Subcutaneous adipose tissue (tissue), 4 donors: ENCODE data around the gene JAZF1. TPM values are rescaled to one million over a fixed set of nuclear protein-coding genes. Genes with fewer than 3 reads are reported as not detected.

Source experiments
- CTCF ChIP-seq: fragments of 450-650 bp; IDR thresholded peaks from one replicate; pipeline ENCODE4 v1.5.1; 2016; ENCODE audit warnings: low read depth, mild to moderate bottlenecking, control low read depth, antibody characterized with exemption, moderate library complexity
- total RNA-seq, 4 donors: library from RNA; depleted of rRNA; stranded (reverse); fragments of >200 nt; gene quantifications; one replicate each; pipeline ENCODE4 v1.1.0, GENCODE V29; 2016

The JAZF1 gene
- total RNA-seq, 4 donors from 2014 or later = 12.6 to 35.9 (median 23.2) TPM

- no peak for TF ChIP-seq CTCF
Measured at GRCh38 chr7:28181416-28181815, 821 bp upstream of the JAZF1 start.

- TF ChIP-seq CTCF = no peak
Measured at GRCh38 chr7:28180031-28180363, 598 bp downstream of the JAZF1 start.

GRCh38 chr7:28179120-28180030, 1.2 kb downstream of the JAZF1 start:
- no peak for TF ChIP-seq CTCF

GRCh38 chr7:28178599-28178998, 2.0 kb downstream of the JAZF1 start:
- no peak for TF ChIP-seq CTCF

- no peak for TF ChIP-seq CTCF
Measured at GRCh38 chr7:28177836-28178235, 2.8 kb downstream of the JAZF1 start.

GRCh38 chr7:28176645-28177044, 4.0 kb downstream of the JAZF1 start:
- TF ChIP-seq CTCF = no peak

GRCh38 chr7:28176174-28176573, 4.4 kb downstream of the JAZF1 start:
- no peak for TF ChIP-seq CTCF
